CD4-positive, alpha-beta T cell treated with Interleukin-17A for 4 hours (primary cell): Measurements from ENCODE around the gene PPP1R37.

Experiments used
- DNase-seq: peaks from one replicate; pipeline ENCODE4 v3.0.0-alpha.2; 2020; ENCODE audit warnings: mixed read lengths

Gene PPP1R37

DNA sequence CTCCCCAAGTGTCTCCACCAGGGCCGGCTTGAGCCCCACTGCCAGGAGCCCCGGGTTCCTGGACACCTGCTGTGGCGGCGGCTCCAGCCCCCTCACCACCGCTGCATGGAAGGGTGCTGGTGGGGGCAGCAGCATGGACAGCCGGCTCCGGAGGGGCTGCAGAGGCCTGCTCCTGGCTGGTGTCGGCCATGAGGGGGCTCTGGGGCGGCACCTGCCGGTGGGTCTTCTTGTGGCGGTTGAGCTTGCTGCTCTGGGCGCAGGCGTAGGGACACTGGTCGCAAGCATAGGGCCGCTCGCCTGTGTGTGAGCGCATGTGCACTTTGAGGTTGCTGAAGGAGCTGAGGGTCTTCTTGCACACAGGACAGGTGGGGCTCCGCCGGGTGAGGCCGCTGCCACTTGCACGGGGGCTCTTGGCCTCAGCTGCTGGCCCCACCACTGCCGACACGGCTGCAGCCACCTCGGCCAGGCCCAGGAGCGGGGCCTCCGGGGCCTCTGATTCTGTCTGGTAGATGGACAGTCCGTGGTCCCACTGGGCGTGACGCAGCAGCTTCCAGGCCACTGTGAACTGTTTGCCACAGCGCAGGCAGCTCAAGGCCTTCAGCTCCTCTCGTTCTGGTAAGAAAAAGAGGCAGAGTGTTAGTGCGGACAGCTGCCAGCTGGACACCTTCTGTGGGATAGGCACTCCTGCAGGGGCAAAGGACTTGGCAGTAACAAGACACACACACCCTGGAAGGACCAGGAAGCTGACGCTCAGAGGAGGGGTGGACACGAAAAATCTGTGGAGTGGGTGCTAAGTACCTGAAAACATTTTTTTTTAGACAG, 20.8 kb upstream of the PPP1R37 start:
- no peak for DNase-seq

GRCh38 chr19:45074744-45075300, 18.2 kb upstream of the PPP1R37 start:
- no peak for DNase-seq

- peak; percentile 45 for DNase-seq
These were observed 17.5 kb upstream of the PPP1R37 start for GRCh38 chr19:45075301-45076028.

GRCh38 chr19:45076029-45076850, 16.7 kb upstream of the PPP1R37 start, which contains the start of gene ZNF296:
TSS of gene ZNF296 (minus strand) at chr19:45076478. CDS start at chr19:45076373, 105 bp downstream.
- DNase-seq = peak; percentile 89

- peak; percentile 33 for DNase-seq
These were observed 15.9 kb upstream of the PPP1R37 start for GRCh38 chr19:45076851-45077730.

DNA sequence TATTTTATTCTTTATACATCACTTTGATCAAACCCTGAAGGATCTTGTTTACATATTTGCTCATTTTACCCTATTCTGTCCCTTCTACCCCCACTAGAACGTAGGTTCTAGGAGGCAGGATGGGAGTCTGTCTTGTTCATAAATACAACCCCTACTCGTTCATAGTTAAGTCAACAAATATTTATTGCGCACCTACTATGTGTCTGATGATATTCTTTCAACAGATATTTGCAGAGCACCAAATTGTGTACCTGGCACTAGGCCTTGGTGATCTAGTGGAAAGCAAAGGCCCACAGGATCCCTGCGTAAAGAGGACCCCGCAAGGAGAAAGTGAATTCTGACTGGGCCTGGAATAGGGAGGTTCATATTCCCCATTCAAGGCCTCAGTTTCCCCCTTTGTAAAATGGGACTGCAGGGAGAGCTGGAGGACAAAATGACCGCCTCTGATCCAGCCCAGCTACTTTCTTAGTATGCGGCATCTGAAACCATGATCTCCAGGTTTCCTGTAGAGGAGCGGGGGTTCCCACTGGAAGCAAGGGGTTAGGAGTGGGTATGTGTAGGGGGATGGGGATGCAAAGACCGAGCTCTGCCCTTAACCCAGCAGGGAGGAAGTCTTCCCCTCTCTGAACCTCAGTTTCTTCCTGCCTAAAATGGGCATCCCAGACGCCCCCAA, 14.5 kb upstream of the PPP1R37 start:
- DNase-seq = no peak

- DNase-seq = peak; percentile 81
These were observed 13.7 kb upstream of the PPP1R37 start, which contains the start of gene GEMIN7 for GRCh38 chr19:45079063-45079910. TSS of gene GEMIN7 (plus strand) at chr19:45079260. CDS start at chr19:45090115, 10,855 bp downstream.

DNA sequence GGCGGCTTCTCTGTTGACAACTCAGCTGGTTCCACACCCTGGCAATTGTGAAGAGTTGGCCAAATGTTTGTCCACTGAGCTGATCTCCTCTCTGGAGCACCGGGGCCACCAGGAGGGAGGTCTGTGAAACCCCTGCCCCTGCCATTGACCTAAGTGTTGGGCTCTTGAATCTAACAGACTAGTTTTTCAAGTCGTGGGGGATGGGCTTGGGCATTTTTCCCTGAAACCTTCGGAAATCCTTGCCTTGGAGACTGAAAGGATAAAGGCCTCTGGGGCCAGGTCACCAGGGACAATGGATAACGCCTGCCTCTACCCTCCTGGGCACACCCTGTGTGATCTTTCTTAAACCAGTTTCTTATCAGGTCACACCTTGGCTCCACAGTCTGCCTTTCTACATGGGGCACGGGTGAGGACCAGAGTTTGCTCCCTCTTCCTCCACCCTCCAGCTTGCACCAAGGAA, 13.0 kb upstream of the PPP1R37 start:
- peak; percentile 8 for DNase-seq

GRCh38 chr19:45082170-45082569, 10.8 kb upstream of the PPP1R37 start:
- no peak for DNase-seq

GRCh38 chr19:45086480-45086879, 6.5 kb upstream of the PPP1R37 start:
- no peak for DNase-seq

GRCh38 chr19:45087531-45087930, 5.4 kb upstream of the PPP1R37 start:
- DNase-seq = peak; percentile 72

GRCh38 chr19:45090034-45090433, 2.9 kb upstream of the PPP1R37 start:
- DNase-seq = no peak

GRCh38 chr19:45090606-45091005, 2.4 kb upstream of the PPP1R37 start:
- no peak for DNase-seq

DNA sequence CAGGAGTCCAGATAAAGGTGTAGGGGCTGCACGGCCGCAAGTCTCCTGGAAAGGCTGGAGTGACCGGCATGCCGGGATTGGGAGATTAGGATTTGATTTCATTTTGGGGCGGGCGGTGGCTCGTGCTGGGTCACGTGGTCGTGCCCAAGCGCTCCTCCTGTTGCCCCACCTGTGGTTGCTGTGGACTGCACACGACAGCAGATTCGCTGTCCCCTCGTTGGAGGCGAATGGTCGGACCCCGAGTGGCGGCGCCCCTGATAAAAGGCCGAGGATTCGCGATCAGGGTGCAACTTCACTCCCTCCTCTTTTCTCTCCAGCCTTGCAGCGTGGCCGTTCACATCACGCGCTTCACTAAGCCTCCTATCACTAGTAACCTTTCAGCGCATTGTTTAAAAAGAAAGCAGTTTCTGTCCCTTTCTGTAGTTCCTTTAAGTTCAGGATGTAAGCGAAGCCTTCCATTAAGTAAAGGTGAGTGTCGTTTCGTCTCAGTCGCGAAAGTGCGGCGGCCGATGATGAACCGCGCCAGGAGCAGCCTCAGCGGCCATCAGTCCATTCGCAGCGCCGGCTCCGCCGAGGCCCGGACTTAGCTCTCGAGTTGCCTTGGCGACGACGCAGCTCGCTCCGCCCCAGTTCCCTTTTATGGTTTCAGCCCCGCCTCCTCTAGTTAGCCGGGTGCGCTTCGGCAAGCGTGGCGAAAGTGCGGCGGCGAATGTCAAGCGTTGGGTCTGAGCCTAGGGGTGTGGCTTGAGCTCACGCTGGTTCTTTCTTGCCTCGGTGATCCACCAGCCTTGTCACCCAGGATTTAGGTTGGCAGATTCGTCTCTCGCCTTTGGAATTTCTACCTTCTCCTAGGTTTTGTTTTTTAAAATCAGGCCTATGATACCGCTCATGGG, 1.7 kb upstream of the PPP1R37 start:
- peak; percentile 97 for DNase-seq

DNA sequence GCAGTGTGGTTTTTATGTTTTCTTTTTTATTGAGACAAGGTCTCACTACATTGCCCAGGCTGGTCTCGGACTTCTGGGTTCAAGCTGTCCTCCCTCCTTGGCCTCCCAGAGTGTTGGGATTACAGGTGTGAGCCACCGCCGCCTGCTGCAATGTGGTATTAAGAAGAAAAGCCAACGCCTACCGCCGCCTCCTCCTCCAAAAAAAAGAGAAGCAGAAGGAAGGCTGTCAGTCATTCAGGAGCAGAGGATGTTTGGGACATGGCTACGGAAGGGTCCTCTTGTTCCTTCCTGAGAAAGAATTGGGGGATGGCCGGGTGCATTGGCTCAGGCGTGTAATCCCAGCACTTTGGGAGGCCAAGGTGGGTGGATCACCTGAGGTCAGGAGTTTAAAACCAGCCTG, 1.2 kb downstream of the PPP1R37 start:
- no peak for DNase-seq

GRCh38 chr19:45094707-45095106, 1.7 kb downstream of the PPP1R37 start:
- no peak for DNase-seq

DNA sequence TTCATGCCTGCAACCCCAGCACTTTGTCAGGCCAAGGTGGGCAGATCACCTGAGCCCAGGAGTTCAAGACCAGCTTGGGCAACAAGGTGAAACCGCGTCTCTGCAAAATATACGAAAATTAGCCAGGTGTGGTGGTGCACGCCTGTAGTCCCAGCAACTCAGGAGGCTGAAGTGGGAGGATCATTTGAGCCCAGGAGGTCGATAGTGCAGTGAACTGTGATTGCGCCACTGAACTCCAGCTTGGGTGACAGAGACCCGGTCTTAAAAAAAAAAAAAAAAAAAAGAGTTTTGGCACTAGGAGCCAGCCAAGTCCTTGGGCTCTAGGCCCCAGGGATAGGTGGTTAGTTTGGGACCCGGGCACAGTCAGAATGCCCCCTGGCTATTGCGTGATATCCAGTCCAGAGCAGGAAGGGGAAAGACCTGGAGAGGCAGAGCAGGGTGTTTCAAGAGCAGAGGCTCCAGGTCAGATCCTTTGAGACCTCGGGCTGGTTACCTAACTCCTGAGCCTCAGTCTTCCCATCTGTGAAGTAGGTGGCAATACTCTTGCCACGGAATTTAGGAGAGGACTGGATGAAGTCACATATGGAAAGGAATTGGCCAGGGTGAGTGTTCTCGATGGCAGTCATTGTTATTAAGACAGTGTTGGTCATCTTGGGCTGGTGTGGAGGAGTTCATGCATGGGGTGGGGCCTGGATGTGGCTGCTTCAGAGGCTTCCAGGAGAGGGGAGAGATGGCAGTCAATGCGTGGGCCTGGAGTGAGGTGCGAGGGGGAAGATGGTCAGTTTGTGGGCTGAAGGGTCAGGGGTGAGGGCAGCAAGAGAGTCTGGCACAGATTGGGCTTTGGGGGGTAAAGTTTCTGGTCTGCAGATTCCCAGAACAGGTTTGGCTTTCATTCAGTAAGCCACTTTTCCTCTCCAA, 2.8 kb downstream of the PPP1R37 start:
- no peak for DNase-seq

- no peak for DNase-seq
These were observed 3.7 kb downstream of the PPP1R37 start for GRCh38 chr19:45096700-45097099.
